AG04450 (cell line): Measurements from ENCODE around the gene C22orf15. TPM values are rescaled to one million over a fixed set of nuclear protein-coding genes. Genes with fewer than 3 reads are reported as not detected.

Experiments used
- CTCF ChIA-PET: fragments of 300-600, 350-600 bp; formaldehyde crosslinking; extraction: SDS; loops from one replicate; lab custom pipeline; 2022; ENCODE audit warnings: antibody characterized with exemption, inconsistent platforms; lab: Charles Lee
- POLR2A ChIA-PET: fragments of 350-600 bp; formaldehyde crosslinking; extraction: SDS; loops from one replicate; lab custom pipeline; 2021; ENCODE audit warnings: antibody characterized with exemption, inconsistent platforms; lab: Yijun Ruan, JAX
- DNase-seq: peaks from one replicate; pipeline ENCODE4 v3.0.0-alpha.2; 2011; ENCODE audit warnings: low read depth, low spot score
- H3K27ac ChIP-seq: one replicate; pipeline ENCODE4 v1.5.1; 2012; ENCODE audit warnings: low read depth, low read length, control low read depth
- H3K27me3 ChIP-seq: one replicate; pipeline ENCODE4 v1.6.0; 2012; ENCODE audit warnings: low read length; ENCODE audit not compliant: control insufficient read depth, insufficient read depth
- H3K4me3 ChIP-seq: 2 replicates; pipeline ENCODE4 v1.5.1; 2011; ENCODE audit warnings: mild to moderate bottlenecking, low read depth, low read length, control low read depth
- H3K9me3 ChIP-seq: 2 replicates; pipeline ENCODE4 v1.5.1; 2012; ENCODE audit warnings: low read length; ENCODE audit not compliant: control insufficient read depth, insufficient read depth
- polyA minus RNA-seq: library from RNA; depleted of rRNA, polyadenylated mRNA; stranded (reverse); fragments of >200 nt; gene quantifications from 2 replicates; pipeline ENCODE4 v1.2.3, GENCODE V29; 2011; rRNA and poly(A)+ RNA removed
- polyA plus RNA-seq: library from polyadenylated mRNA; depleted of rRNA; stranded (reverse); fragments of >200 nt; gene quantifications from 2 replicates; pipeline ENCODE4 v1.2.3, GENCODE V29; 2011; rRNA removed
- TF ChIP-seq, protein P1 (sequence below): IDR thresholded peaks from 2 replicates; pipeline ENCODE4 v1.5.1; 2011; ENCODE audit warnings: low read depth, low read length, control low read depth, inconsistent platforms

C22orf15 gene, protein sequence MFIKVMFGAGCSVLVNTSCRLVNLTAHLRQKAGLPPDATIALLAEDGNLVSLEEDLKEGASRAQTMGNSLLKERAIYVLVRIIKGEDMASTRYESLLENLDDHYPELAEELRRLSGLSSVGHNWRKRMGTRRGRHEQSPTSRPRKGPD
- polyA plus RNA-seq = 2.1 and 2.9 TPM in 2 replicates
- polyA minus RNA-seq = 0.78 and 2.0 TPM in 2 replicates

DNA sequence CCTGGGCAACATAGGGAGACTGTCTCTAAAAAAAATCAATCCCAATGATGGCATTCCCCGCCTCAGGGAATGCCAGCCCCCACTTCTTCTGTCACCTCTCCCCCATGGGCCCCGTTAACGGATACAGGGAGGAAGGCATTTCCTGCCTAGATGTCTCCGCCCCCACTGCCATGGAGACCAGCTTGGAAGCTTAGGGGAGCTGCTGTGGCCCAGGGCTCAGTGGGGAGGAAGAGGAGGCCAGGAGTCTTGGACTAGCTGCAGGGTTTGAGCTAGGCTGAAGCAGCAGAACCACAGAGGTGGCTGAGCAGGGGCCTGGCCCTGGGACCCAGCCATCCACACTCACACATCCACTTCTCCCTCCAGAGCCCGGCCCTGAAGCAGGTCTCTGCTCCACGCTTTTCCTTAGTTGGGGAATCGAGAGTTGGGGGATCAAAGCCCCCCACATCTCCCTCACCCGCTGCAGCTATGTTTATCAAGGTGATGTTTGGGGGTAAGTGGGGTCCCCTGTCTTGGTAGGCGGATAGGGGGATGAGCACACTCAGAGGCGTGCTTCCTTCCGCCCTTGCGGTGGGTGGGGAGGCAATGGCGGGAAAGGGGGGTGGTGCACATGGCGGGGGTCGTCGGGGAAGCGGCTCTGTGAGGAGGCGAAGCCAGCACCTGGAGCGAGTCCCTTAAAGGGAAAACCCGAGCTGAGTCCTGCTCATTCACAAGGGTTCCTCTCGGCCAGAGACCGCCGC is at the start of gene C22orf15:
Gene C22orf15 (plus strand): TSS at position 149 of the 737 bp plus-strand sequence. CDS start 317 bp downstream, at position 466.
- H3K27ac ChIP-seq = no peak within 1 kb of the TSS
- TF ChIP-seq, protein P1, sequence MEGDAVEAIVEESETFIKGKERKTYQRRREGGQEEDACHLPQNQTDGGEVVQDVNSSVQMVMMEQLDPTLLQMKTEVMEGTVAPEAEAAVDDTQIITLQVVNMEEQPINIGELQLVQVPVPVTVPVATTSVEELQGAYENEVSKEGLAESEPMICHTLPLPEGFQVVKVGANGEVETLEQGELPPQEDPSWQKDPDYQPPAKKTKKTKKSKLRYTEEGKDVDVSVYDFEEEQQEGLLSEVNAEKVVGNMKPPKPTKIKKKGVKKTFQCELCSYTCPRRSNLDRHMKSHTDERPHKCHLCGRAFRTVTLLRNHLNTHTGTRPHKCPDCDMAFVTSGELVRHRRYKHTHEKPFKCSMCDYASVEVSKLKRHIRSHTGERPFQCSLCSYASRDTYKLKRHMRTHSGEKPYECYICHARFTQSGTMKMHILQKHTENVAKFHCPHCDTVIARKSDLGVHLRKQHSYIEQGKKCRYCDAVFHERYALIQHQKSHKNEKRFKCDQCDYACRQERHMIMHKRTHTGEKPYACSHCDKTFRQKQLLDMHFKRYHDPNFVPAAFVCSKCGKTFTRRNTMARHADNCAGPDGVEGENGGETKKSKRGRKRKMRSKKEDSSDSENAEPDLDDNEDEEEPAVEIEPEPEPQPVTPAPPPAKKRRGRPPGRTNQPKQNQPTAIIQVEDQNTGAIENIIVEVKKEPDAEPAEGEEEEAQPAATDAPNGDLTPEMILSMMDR = no peak
- POLR2A ChIA-PET = interaction anchor here (0.5 to 1.2 kb wide), 2 partner anchors 12 to 45 kb away, joined by 3 read pairs; partner anchors contain the start of gene ZNF70
- H3K9me3 ChIP-seq = no peaks in the 10 kb centered on the region
- DNase-seq = no peak
- no peaks in the 10 kb centered on the region for H3K27me3 ChIP-seq
- H3K4me3 ChIP-seq = peak within 1 kb of the TSS; percentile 50
- CTCF ChIA-PET = interaction anchor here (0.5 to 1.6 kb wide), 4 partner anchors 24 to 176 kb away, joined by 3 to 8 read pairs (median 4); partner anchors contain the start of gene SMARCB1

DNA sequence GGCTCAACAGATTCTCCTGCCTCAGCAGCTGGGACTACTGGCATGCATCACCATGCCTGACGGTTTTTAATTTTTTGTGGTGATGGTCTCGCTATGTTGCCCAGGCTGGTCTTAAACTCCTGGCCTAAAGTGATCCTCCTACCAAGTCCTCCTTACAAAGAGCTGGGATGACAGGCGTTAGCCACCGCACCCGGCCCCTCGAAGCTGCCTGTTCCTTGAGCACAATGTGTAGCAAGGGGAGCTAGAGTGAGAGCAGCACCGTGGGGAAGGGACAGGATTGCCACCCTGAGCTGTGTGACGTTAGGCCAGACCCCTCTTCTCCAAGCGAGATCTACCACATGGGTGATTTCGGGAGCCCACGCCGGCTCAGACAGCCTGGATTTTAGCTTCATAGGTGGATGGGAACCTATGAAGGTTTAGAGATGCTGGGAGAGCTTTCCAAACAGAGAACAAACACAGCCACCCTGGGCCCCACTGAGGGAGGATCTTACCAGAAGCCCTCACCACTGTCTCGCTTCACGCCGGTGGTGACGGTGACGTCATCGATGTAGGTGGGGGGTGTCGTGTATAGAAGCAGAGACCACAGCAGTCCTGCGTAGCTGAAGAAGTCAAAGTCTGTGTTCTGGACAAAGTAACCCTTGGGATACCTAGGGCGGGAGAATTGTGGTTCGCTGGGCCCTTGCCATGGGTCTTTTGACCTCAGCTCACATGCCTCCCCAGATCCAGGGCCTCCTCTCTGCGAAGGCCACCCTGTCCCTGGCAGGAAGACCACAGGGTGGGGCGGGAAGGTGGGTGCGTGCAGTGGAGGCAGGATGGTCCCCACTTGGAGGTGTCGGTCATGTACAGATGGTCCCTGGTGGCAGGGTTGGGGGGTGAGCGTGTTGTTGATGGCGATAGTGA is 48.8 kb upstream of the C22orf15 start:
- Histone ChIP-seq H3K27ac (no peak overlapping the region), H3K4me3 (no peak overlapping the region), H3K27me3 (no peaks in the 10 kb centered on the region), H3K9me3 (no peaks in the 10 kb centered on the region; the same call in 1 of the 2 replicates)
- CTCF ChIA-PET = no interaction called here
- TF ChIP-seq, protein P1 = no peak
- DNase-seq = no peak
- POLR2A ChIA-PET = no interaction called here

DNA sequence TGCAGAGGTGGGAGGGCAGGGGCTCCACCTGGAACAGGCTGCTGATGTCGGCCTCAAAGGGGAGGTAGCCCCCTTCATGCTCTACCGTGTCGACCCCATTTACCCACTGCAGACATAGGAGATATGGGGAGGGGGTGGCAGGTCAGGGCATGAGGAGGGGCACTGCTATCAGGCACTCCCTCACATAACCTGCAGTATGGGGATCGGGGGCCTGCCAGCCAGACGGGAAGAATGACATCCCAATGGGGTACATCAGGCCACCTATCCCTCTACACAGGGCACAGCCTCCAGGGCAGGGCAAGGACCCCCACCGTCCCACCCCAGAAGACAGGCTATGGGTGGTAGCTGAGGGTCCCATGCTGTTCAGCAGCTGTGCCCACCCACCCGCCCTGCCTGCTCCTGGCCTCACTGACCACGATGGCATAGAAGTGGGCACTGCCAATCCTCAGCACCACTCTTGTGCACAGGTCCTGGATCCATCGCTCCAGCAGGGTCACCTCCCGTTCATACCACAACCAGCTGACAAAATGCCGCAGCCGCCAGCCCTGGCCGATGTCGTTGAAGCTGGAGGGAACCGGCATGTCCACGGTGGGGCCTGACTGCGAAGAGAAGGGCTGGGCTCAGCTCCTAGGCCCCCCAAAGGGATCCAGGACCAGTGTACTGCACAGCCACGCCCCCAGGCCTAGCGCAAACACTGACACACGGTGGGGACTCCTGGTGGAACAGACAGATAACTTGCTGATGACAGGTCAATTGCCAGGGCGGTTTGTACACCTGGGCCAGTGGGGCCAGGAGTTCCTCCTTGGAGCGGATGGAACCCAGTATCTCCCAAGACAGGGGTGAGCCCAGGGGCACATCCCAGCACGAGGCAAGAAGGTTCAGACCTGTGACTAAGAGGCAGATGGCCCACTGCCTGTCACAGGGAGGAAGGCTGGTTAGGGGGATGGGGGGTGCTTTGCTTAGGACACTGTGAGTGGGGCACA is 47.9 kb upstream of the C22orf15 start:
- TF ChIP-seq, protein P1 = no peak

DNA sequence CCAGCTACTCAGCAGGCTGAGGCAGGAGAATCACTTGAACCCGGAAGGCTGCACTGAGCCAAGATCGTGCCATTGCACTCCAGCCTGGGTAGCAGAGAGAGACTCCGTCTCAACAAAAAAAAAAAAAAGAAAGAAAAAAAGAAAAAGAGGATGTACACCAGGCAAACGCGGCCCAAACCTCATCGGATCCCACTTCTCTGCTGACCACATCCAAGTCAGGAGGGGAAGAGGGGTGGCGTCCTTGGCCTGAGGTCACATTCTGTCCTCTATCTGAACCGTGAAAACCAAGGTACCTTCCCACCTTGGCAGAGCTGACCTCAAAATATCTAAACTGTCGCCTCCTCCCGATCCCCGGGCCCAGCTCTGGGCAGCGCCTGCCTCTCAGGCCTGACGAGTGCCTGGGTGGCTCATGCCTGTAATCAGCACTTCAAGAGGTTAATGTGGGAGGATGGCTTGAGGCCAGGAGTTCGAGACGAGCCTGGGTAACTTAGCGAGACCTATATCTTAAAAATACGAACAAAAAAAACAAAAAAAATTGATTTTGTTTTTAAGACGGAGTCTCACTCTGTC is 46.9 kb upstream of the C22orf15 start:
- Histone ChIP-seq H3K27me3 (no peaks in the 10 kb centered on the region), H3K9me3 (no peaks in the 10 kb centered on the region; the same call in 1 of the 2 replicates), H3K4me3 (peak overlapping the region; percentile 85; the same call in 1 of the 2 replicates), H3K27ac (no peak overlapping the region)
- POLR2A ChIA-PET = interaction anchor here (0.7 to 1.6 kb wide), 2 partner anchors 17 to 34 kb away, joined by 4 read pairs; partner anchors contain the start of gene ZNF70
- no peak for DNase-seq
- CTCF ChIA-PET = interaction anchor here (1.0 kb wide), 1 partner anchor 11 kb away, joined by 3 read pairs; no protein-coding TSS in a partner anchor
- TF ChIP-seq, protein P1 = no peak

More for the DNA sequence above, 47.9 kb upstream of the C22orf15 start:
- DNase-seq = no peak
- Histone ChIP-seq H3K9me3 (no peaks in the 10 kb centered on the region; the same call in 1 of the 2 replicates), H3K27ac (no peak overlapping the region), H3K27me3 (no peaks in the 10 kb centered on the region), H3K4me3 (no peak overlapping the region)
- ChIA-PET CTCF (interaction anchor here (0.6 kb wide), 1 partner anchor 133 kb away, joined by 3 read pairs; no protein-coding TSS in a partner anchor), POLR2A (interaction anchor here (0.7 kb wide), 1 partner anchor 16 kb away, joined by 4 read pairs; no protein-coding TSS in a partner anchor)
